ENCODE results near the gene PSEN1.

PSEN1 gene

DNA sequence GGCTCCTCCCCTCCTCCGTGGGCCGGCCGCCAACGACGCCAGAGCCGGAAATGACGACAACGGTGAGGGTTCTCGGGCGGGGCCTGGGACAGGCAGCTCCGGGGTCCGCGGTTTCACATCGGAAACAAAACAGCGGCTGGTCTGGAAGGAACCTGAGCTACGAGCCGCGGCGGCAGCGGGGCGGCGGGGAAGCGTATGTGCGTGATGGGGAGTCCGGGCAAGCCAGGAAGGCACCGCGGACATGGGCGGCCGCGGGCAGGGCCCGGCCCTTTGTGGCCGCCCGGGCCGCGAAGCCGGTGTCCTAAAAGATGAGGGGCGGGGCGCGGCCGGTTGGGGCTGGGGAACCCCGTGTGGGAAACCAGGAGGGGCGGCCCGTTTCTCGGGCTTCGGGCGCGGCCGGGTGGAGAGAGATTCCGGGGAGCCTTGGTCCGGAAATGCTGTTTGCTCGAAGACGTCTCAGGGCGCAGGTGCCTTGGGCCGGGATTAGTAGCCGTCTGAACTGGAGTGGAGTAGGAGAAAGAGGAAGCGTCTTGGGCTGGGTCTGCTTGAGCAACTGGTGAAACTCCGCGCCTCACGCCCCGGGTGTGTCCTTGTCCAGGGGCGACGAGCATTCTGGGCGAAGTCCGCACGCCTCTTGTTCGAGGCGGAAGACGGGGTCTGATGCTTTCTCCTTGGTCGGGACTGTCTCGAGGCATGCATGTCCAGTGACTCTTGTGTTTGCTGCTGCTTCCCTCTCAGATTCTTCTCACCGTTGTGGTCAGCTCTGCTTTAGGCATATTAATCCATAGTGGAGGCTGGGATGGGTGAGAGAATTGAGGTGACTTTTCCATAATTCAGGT is at the start of gene PSEN1:
Gene PSEN1, plus strand, starts transcription at position 121 of the 839 bp plus-strand sequence. CDS start 11,513 bp downstream, outside the sequence.
- peak; percentile 97 for DNase-seq

- no peak for DNase-seq
Measured at GRCh38 chr14:73091044-73091443, 45.3 kb upstream of the PSEN1 start.

DNA sequence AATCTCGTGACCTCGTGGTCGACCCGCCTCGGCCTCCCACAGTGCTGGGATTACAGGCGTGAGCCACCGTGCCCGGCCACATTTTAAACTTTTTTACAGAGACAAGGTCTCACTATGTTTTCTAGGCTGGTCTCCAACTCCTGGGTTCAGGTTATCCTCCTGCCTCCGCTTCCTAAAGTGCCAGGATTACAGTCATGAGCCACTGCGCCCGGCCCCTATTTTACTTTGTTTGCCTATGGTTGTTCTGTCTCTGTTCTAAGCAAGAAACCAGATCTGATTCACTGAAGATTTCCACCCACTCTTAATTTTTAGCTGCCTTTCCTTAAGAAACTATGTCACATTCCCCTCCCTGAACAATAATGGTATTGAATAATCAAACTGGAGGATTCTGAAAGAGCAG is 38.9 kb upstream of the PSEN1 start:
- no peak for DNase-seq

- no peak for DNase-seq
Measured at GRCh38 chr14:73100334-73100733, 36.0 kb upstream of the PSEN1 start.

- DNase-seq = no peak
Measured at GRCh38 chr14:73102806-73103497, 33.4 kb upstream of the PSEN1 start.

DNA sequence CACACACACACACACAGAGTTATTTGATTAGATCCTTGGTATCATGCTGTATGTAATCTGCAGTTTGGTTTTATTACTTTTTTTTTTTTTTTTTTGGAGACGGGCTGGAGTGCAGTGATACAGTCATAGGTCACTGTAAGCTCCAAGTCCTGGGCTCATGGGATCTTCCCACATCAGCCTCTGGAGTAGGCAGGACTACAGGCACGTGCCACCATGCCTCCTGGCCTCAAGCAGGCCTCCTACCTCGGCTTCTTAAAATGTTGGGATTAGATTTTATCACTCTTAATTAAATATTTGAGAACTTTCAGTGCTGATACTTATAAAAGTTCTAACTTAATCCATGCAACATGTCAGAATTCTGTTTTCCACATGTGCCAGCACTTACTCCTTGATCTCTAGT is 31.3 kb upstream of the PSEN1 start:
- no peak for DNase-seq

- no peak for DNase-seq
Measured at GRCh38 chr14:73105727-73106126, 30.6 kb upstream of the PSEN1 start.

DNA sequence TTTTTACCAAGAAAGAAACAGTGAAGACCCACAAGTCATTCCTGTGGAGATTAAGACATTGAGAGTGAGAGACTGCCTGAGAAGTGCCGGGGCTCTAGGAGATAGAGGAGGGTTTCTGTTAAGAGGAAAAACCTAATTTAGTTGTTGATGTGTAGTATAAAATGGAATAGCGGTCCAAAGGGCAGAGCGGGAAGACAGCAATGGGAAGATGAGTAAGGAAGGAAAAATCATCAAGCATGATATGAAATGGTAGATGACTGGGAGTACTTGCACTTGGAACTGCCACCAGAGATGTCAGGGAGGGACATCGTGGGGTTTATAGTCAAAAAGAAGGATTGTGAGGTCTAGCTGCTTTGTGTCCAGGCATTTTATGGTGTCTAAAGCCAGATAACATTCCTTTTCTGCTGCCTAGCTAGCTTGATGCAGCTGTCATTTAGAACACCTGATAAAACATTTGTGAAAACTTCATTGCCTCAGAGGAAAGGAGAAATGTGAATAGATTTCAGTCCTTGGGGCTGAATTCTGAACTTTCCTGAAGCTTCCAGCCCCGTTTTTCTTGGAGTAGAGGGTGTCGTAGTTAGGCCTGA is 20.1 kb upstream of the PSEN1 start:
- DNase-seq = no peak

DNA sequence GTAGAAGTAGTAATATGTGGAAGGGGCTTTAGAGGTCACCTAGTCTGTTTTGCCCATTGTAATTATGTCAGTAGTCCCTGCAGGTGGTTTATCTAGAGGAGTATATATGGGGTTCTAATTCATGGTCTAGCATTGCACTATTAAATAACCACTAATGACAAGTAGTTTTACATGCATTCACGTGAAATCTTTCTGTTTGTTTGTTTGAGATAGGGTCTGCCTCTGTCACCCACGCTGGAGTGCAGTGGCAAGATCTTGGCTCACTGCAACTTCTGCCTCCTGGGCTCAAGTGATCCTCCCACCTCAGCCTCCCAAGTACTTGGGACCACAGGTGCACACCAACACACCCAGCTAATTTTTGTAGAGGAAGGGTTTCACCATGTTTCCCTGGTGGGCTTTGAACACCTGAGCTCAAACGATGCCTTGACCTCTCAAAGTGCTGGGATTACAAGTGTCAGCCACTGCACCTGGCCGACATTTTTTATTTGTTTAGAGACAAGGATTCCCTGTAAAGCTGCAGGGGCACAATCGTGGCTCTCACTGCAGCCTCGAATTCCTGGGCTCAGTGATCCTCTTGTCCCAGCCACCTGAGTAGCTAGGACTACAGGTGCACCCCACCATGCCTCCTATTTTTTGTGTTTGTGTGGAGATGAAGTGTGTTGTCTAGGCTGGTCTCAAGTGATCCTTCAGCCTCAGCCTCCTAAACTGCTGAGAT is 12.0 kb upstream of the PSEN1 start:
- DNase-seq = peak; percentile 65

DNA sequence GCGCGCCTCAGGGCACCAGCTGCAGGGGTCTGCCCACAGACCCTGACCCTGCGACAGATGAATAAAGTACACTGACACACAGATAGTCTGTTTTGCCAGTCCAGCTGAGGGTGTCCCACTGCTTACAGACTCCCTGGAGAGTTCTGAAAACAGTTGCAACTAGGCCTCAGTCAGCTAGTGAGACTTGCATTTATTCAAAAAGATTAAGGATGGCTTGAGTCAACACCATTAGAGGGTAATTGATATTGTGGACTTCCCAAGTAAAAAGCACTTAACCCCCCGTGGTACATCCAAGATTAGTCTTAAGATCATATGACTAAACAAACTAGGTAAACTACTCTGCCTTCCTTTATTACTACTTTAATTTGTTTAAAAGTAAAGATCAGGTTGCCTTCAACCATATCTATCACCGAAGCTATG is 11.1 kb upstream of the PSEN1 start:
- DNase-seq = peak; percentile 98

DNA sequence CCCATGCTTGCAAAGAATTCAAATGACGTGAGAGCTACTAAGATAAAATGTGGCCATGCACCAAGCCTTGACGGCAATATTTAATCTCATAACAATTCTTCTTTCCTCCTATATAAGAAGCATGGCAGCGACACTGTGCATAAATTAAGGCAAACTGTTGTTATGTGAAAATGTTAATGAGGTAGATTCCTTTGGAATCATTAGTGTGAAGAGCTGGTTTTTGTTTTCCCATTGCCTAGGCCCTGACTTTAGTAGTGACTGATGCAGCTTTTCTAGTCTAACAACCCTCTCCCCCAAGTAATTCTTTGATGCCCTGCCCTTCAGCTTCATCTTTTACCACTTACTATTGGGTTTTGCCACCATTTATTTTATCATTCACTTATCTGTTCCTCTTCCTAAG is 10.6 kb upstream of the PSEN1 start:
- no peak for DNase-seq

DNA sequence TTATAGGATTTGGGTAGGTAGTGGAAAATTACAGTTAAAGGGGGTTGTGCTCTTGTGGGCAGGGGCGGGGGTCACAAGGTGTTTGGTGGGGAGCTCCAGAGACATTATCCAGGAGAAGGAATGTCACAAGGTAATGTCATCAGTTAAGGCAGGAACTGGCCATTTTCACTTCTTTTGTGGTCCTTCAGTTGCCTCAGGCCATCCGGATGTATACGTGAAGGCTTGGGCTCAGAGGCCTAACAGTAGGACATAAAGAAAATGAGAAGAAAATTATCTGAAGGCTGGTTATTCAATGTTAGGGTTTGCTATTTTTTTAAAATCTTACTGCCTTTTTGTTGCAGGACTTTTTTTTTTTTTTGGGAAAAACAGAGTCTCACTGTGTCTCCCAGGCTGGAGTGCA is 2.5 kb upstream of the PSEN1 start:
- DNase-seq = no peak

DNA sequence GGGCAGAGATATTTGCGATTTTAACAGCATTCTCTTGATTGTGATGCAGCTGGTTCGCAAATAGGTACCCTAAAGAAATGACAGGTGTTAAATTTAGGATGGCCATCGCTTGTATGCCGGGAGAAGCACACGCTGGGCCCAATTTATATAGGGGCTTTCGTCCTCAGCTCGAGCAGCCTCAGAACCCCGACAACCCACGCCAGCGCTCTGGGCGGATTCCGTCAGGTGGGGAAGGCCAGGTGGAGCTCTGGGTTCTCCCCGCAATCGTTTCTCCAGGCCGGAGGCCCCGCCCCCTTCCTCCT is 271 bp upstream of the PSEN1 start:
- no peak for DNase-seq

- no peak for DNase-seq
Measured at GRCh38 chr14:73140811-73141323, 4.6 kb downstream of the PSEN1 start.

GRCh38 chr14:73142216-73142615 is 5.9 kb downstream of the PSEN1 start:
- no peak for DNase-seq

DNA sequence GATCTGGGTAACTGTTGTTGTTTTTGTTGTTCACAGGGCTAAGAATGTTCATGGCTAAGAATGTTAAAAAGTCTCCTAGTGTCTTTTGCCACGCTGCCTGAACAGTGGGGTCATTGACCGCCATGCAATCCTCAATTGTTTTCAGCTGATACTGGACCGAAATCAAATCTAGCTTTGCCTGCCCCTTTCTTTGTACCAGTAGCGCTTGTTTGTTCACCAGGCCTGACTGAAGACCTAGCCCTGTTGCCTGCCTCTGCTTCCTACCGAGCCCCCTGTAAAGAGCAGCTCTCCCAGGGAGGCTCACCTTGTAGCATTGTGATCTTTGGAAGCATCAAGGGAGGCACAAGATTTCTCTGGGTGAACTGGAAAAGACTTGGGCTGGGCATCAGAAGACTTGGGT is 6.7 kb downstream of the PSEN1 start:
- DNase-seq = no peak

GRCh38 chr14:73143617-73144016 is 7.3 kb downstream of the PSEN1 start:
- no peak for DNase-seq

- DNase-seq = no peak
Measured at GRCh38 chr14:73145371-73145770, 9.1 kb downstream of the PSEN1 start.

DNA sequence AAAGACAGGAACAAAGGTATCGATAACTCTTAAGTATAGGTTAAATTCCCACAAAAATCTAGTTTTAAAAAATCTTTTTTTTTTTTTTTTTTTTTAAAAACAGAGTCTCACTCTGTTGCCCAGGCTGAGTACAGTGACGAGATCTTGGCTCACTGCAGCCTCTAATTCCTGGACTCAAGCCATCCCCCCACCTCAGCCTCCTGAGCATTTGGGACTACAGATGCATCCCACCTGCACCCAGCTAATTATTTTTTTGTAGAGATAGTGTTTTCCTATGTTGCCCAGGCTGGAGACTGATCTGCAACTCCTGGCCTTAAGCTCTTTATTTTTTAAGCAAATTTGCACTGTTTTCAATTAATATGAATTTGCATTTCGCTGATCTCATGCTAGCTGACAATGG is 9.8 kb downstream of the PSEN1 start:
- no peak for DNase-seq

GRCh38 chr14:73149753-73150152 is 13.4 kb downstream of the PSEN1 start:
- no peak for DNase-seq

- DNase-seq = no peak
Measured at GRCh38 chr14:73153272-73153671, 17.0 kb downstream of the PSEN1 start.

DNA sequence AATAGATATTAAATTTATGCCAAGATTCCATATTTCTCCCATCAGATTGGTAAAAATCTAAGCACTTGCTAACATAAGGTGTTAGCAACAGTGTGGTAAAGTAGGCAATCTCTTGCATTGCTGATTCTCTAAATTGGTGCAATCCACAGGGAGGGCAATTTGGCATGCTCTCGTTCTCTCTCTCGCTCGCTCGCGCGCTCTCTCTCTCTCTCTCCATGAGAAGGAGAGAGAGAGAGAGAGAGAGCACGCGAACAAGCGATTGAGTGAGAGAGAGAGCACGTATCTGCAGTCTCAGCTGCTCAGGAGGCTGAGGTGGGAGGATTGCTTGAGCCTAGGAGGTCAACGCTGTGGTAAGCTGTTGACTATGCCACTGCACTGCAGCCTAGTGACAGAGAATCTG is 25.9 kb downstream of the PSEN1 start:
- DNase-seq = no peak

DNA sequence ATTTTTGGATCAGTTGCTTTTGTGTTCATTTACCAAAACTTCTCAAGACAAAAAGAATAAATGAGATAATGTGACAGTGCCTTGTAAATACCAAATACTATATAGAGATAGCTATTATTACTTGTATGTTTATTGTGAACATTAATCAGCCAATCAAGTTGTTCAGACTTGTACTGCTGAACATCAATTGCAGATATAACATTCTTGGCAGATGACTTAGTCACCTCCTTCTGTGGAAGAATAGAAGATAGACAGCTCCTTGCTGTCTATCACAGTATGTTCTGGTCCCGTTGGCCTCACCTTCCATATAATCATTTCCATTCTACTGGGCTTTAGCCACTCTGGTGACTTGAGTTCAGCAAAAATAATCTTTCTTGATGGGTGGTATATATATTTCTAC is 30.1 kb downstream of the PSEN1 start:
- DNase-seq = no peak

Measured in NCI-H69 (cell line).